ENCODE measurements around the gene LRRK1. TPM values are rescaled to one million over a fixed set of nuclear protein-coding genes. Genes with fewer than 3 reads are reported as not detected.

The LRRK1 gene
- polyA plus RNA-seq, 1 donor (not counting 4 experiments of a cell fraction or from before 2014, with no cell fraction given): 6.2 TPM

- Histone ChIP-seq H3K27me3 (ENCODE audit: control insufficient read depth, extremely low read depth, insufficient read depth, low read length) (no peaks in the 10 kb centered on the region), H3K36me3 (ENCODE audit: control insufficient read depth in 2 of 2, extremely low read depth in 1 of 2, insufficient read depth in 2 of 2, low read length in 2 of 2) (peaks cover 20 to 34% of the 10 kb centered on the region in 2 experiments), H3K4me2 (ENCODE audit: control insufficient read depth, extremely low read depth, insufficient read depth, low read depth, low read length) (no peak overlapping the region), H4K20me1 (ENCODE audit: control insufficient read depth, extremely low read depth, insufficient read depth, low read length) (no peaks in the 10 kb centered on the region), H3K9ac (ENCODE audit: control insufficient read depth, extremely low read depth, insufficient read depth, low read length) (no peak overlapping the region), H3K9me3 (ENCODE audit: control insufficient read depth, low read depth, low read length) (no peaks in the 10 kb centered on the region), H3K4me3 (ENCODE audit: control insufficient read depth in 2 of 3, extremely low read depth in 1 of 3, insufficient read depth in 2 of 3, low read depth in 1 of 3, low read length in 3 of 3) (no peak overlapping the region), H2AFZ (ENCODE audit: control insufficient read depth, low read length) (no peak overlapping the region), H3K9me1 (ENCODE audit: control insufficient read depth, extremely low read depth, insufficient read depth, low read length) (no peaks in the 10 kb centered on the region), H3K79me2 (ENCODE audit: control insufficient read depth, insufficient read depth, low read length) (no peaks in the 10 kb centered on the region), H3K27ac (ENCODE audit: control insufficient read depth, insufficient read depth, low read length) (no peak overlapping the region), H3K4me1 (ENCODE audit: control insufficient read depth, extremely low read depth, insufficient read depth, low read length) (peaks cover 16% of the 10 kb centered on the region)
- TF ChIP-seq CTCF (optimal IDR thresholded peaks at IDR 0.05 in 1 of 3, IDR thresholded peaks at IDR 0.05 in 1 of 3, conservative IDR thresholded peaks at IDR 0.05 in 1 of 3; ENCODE audit: extremely low read depth in 1 of 3, insufficient read depth in 2 of 3, low read length in 3 of 3) (peak in 2 of 3 experiments; percentile 9 to 49), EZH2 (IDR thresholded peaks at IDR 0.05; ENCODE audit: low read length) (no peak)
- dilution Hi-C loops (cut with MboI; ENCODE audit: extremely low pct_ligation_motif_present, low sequenced_read_pairs): no loop called here
- DNase-seq (ENCODE audit: low read depth, low spot score): no peak
- no peak for FAIRE-seq
Observed at GRCh38 chr15:100905850-100906249, 13.3 kb upstream of the LRRK1 start.

- Histone ChIP-seq H3K27me3 (ENCODE audit: control insufficient read depth, extremely low read depth, insufficient read depth, low read length) (no peaks in the 10 kb centered on the region), H3K9me3 (ENCODE audit: control insufficient read depth, low read depth, low read length) (no peaks in the 10 kb centered on the region), H3K4me3 (ENCODE audit: control insufficient read depth in 2 of 3, extremely low read depth in 1 of 3, insufficient read depth in 2 of 3, low read depth in 1 of 3, low read length in 3 of 3) (no peak overlapping the region), H3K36me3 (ENCODE audit: control insufficient read depth in 2 of 2, extremely low read depth in 1 of 2, insufficient read depth in 2 of 2, low read length in 2 of 2) (peaks cover 19 to 30% of the 10 kb centered on the region in 2 experiments), H3K4me1 (ENCODE audit: control insufficient read depth, extremely low read depth, insufficient read depth, low read length) (no peaks in the 10 kb centered on the region), H2AFZ (ENCODE audit: control insufficient read depth, low read length) (no peak overlapping the region), H3K9ac (ENCODE audit: control insufficient read depth, extremely low read depth, insufficient read depth, low read length) (no peak overlapping the region), H4K20me1 (ENCODE audit: control insufficient read depth, extremely low read depth, insufficient read depth, low read length) (no peaks in the 10 kb centered on the region), H3K9me1 (ENCODE audit: control insufficient read depth, extremely low read depth, insufficient read depth, low read length) (no peaks in the 10 kb centered on the region), H3K79me2 (ENCODE audit: control insufficient read depth, insufficient read depth, low read length) (no peaks in the 10 kb centered on the region), H3K27ac (ENCODE audit: control insufficient read depth, insufficient read depth, low read length) (no peak overlapping the region), H3K4me2 (ENCODE audit: control insufficient read depth, extremely low read depth, insufficient read depth, low read depth, low read length) (no peak overlapping the region)
- TF ChIP-seq CTCF (optimal IDR thresholded peaks at IDR 0.05 in 1 of 3, IDR thresholded peaks at IDR 0.05 in 1 of 3, conservative IDR thresholded peaks at IDR 0.05 in 1 of 3; ENCODE audit: extremely low read depth in 1 of 3, insufficient read depth in 2 of 3, low read length in 3 of 3): no peak
- dilution Hi-C loops (cut with MboI; ENCODE audit: extremely low pct_ligation_motif_present, low sequenced_read_pairs): no loop called here
- DNase-seq (ENCODE audit: low read depth, low spot score): no peak
- no peak for FAIRE-seq
Observed at GRCh38 chr15:100908466-100908865, 10.7 kb upstream of the LRRK1 start.
